GM23338 (cell line): Measurements from ENCODE around the gene FHIP1A. TPM values are rescaled to one million over a fixed set of nuclear protein-coding genes. Genes with fewer than 3 reads are reported as not detected.

Experiments used
- ATAC-seq: fragments of 200-7000 bp; cut with Tn5 transposase; 3 replicates; pipeline ENCODE4 v1.9.1; 2020
- DNase-seq: peaks from one replicate; pipeline ENCODE4 v3.0.0-alpha.2; 2015; ENCODE audit warnings: low spot score
- H2AFZ ChIP-seq: fragments of 200-600 bp; sonication (generic); 2 replicates; pipeline ENCODE4 v1.8.0; 2016; ENCODE audit warnings: antibody characterized with exemption, mild to moderate bottlenecking, moderate library complexity
- H3F3A ChIP-seq: fragments of 200-600 bp; sonication (generic); replicated peaks from 2 replicates; pipeline ENCODE4 v1.8.0; 2017; ENCODE audit warnings: antibody characterized with exemption, mixed run types, low read depth
- H3K27ac ChIP-seq: fragments of 200-600 bp; sonication (generic); 2 replicates; pipeline ENCODE4 v1.6.1; 2016; ENCODE audit warnings: low read depth
- H3K27me3 ChIP-seq: fragments of 200-600 bp; sonication (generic); 2 replicates; pipeline ENCODE4 v1.8.0; 2016; ENCODE audit warnings: mild to moderate bottlenecking, mixed run types, moderate library complexity; ENCODE audit not compliant: insufficient read depth
- H3K36me3 ChIP-seq: fragments of 200-600 bp; sonication (generic); 2 replicates; pipeline ENCODE4 v1.8.0; 2016; ENCODE audit warnings: mild to moderate bottlenecking; ENCODE audit not compliant: insufficient read depth
- H3K4me1 ChIP-seq: fragments of 200-600 bp; sonication (generic); 2 replicates; pipeline ENCODE4 v1.8.0; 2016; ENCODE audit warnings: mild to moderate bottlenecking, moderate library complexity; ENCODE audit not compliant: insufficient read depth
- H3K4me2 ChIP-seq: fragments of 200-600 bp; sonication (generic); 2 replicates; pipeline ENCODE4 v1.7.1; 2017; ENCODE audit warnings: mixed run types
- H3K4me3 ChIP-seq: fragments of 200-600 bp; sonication (generic); 2 replicates; pipeline ENCODE4 v1.6.1; 2016; ENCODE audit warnings: mixed run types
- H3K79me2 ChIP-seq: fragments of 200-600 bp; sonication (generic); replicated peaks from 2 replicates; pipeline ENCODE4 v1.8.0; 2017; ENCODE audit warnings: mild to moderate bottlenecking; ENCODE audit not compliant: insufficient read depth
- H3K9me2 ChIP-seq: fragments of 200-600 bp; sonication (generic); 2 replicates; pipeline ENCODE4 v1.8.0; 2017; ENCODE audit not compliant: insufficient read depth
- H4K20me1 ChIP-seq: fragments of 200-600 bp; sonication (generic); replicated peaks from 2 replicates; pipeline ENCODE4 v1.8.0; 2017; ENCODE audit warnings: mild to moderate bottlenecking; ENCODE audit not compliant: insufficient read depth
- H3K27ac Mint-ChIP-seq: 2 replicates; pipeline ENCODE4 v1.8.0; 2020; ENCODE audit warnings: inconsistent platforms, mild to moderate bottlenecking, moderate library complexity, mixed read lengths
- H3K27me3 Mint-ChIP-seq: 3 replicates; pipeline ENCODE4 v1.8.0; 2022; ENCODE audit warnings: low read depth, mild to moderate bottlenecking, moderate library complexity, mixed read lengths, inconsistent platforms; ENCODE audit not compliant: insufficient read depth, poor library complexity
- H3K36me3 Mint-ChIP-seq: 3 replicates; pipeline ENCODE4 v1.8.0; 2021; ENCODE audit warnings: low read depth, mild to moderate bottlenecking, inconsistent platforms, moderate library complexity, mixed read lengths
- H3K4me1 Mint-ChIP-seq: 3 replicates; pipeline ENCODE4 v1.8.0; 2020; ENCODE audit warnings: mild to moderate bottlenecking, inconsistent platforms, mixed read lengths
- H3K4me3 Mint-ChIP-seq: 3 replicates; pipeline ENCODE4 v1.8.0; 2021; ENCODE audit warnings: moderate library complexity, mild to moderate bottlenecking, inconsistent platforms, mixed read lengths
- H3K9me3 Mint-ChIP-seq: 3 replicates; pipeline ENCODE4 v1.8.0; 2020; ENCODE audit warnings: moderate library complexity, mild to moderate bottlenecking, inconsistent platforms, mixed read lengths
- CREB1 ChIP-seq: fragments of 250-450 bp; sonication (Bioruptor Pico); IDR thresholded peaks from 2 replicates; pipeline ENCODE4 v1.5.0; 2020; ENCODE audit warnings: low read depth, mild to moderate bottlenecking, moderate library complexity
- EZH2 ChIP-seq: fragments of 200-600 bp; sonication (generic); IDR thresholded peaks from one replicate; pipeline ENCODE4 v1.8.0; 2017; ENCODE audit warnings: antibody characterized with exemption, mild to moderate bottlenecking, low read depth; ENCODE audit not compliant: unreplicated experiment
- EZH2phosphoT487 ChIP-seq: fragments of 200-600 bp; sonication (generic); IDR thresholded peaks from one replicate; pipeline ENCODE4 v1.8.1; 2018; ENCODE audit warnings: antibody characterized with exemption; ENCODE audit not compliant: unreplicated experiment
- JUNB ChIP-seq: IDR thresholded peaks from one replicate; pipeline ENCODE4 v1.6.1; 2016; ENCODE audit warnings: antibody characterized with exemption; ENCODE audit not compliant: unreplicated experiment
- NANOG ChIP-seq: IDR thresholded peaks from 2 replicates; pipeline ENCODE4 v1.6.1; 2016; ENCODE audit warnings: antibody characterized with exemption, borderline replicate concordance
- POLR2AphosphoS5 ChIP-seq: IDR thresholded peaks from 2 replicates; pipeline ENCODE4 v1.6.1; 2016; ENCODE audit warnings: antibody characterized with exemption, low read depth
- STAT1 ChIP-seq: IDR thresholded peaks from one replicate; pipeline ENCODE4 v1.6.1; 2016; ENCODE audit warnings: antibody characterized with exemption; ENCODE audit not compliant: unreplicated experiment
- ZNF114 ChIP-seq: fragments of 250-450 bp; sonication (Bioruptor Pico); IDR thresholded peaks from 2 replicates; pipeline ENCODE4 v1.5.0; 2020; ENCODE audit warnings: mild to moderate bottlenecking, moderate library complexity
- ZNF331 ChIP-seq: fragments of 250-450 bp; sonication (Bioruptor Pico); IDR thresholded peaks from 2 replicates; pipeline ENCODE4 v1.5.0; 2020; ENCODE audit warnings: low read depth, mild to moderate bottlenecking, moderate library complexity
- polyA plus RNA-seq: library from polyadenylated mRNA; unstranded; fragments of >200 nt; fragmentation: Nextera tagmentation; extraction: Ambion mirVana; gene quantifications from 2 replicates; pipeline ENCODE4 v1.2.1, GENCODE V29; 2016
- total RNA-seq: library from RNA; depleted of rRNA; stranded (reverse); fragments of >200 nt; shearing (Covaris generic); gene quantifications from 2 replicates; pipeline ENCODE4 v1.2.3, GENCODE V29; 2014
- TF ChIP-seq, protein P1 (sequence below): fragments of 250-450 bp; sonication (Bioruptor Pico); IDR thresholded peaks from 2 replicates; pipeline ENCODE4 v1.5.0; 2020; ENCODE audit warnings: mild to moderate bottlenecking, moderate library complexity
- TF ChIP-seq, protein P2 (sequence below), 2 experiments: fragments of 200-600 bp in 1 of 2; sonication (generic) in 1 of 2; conservative IDR thresholded peaks; 2 replicates each; pipeline versions ENCODE4 v1.5.1 to v1.6.1; 2016 to 2017; ENCODE audit warnings: antibody characterized with exemption in 2 of 2, low read depth in 2 of 2, mild to moderate bottlenecking in 2 of 2, moderate library complexity in 1 of 2
- TF ChIP-seq, protein P3 (sequence below): IDR thresholded peaks from one replicate; pipeline ENCODE4 v1.6.1; 2018; ENCODE audit warnings: antibody characterized with exemption; ENCODE audit not compliant: unreplicated experiment
- TF ChIP-seq, protein P4 (sequence below): IDR thresholded peaks from 2 replicates; pipeline ENCODE4 v1.6.1; 2016; ENCODE audit warnings: antibody characterized with exemption

Gene FHIP1A
- total and polyA plus RNA-seq, 2 experiments from 2014 or later = 11.3 to 108 TPM

DNA sequence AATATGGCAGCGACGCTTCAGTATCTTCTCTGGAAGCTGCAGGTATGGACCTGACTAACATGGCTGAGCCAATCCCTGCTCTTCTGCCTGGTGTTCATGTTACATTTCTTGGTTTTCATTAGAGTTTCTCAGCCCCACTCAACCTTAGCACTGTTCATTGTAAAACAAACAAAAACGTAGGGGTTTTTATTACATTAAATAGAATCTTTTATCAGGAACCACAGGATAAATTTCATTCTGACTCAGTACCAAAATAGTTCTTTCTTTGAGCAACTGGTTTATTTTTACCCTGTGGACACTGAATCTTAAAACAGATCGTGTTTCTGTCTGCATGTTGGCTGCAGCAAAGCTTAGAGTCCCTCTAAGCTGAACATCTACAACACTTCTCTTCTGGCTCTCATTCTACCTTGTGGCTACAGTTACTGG lies 27.1 kb downstream of the FHIP1A start:
- TF ChIP-seq ZNF114 (CRISPR knock-in tag) = no peak
- no peak for TF ChIP-seq NANOG
- TF ChIP-seq, protein P1, sequence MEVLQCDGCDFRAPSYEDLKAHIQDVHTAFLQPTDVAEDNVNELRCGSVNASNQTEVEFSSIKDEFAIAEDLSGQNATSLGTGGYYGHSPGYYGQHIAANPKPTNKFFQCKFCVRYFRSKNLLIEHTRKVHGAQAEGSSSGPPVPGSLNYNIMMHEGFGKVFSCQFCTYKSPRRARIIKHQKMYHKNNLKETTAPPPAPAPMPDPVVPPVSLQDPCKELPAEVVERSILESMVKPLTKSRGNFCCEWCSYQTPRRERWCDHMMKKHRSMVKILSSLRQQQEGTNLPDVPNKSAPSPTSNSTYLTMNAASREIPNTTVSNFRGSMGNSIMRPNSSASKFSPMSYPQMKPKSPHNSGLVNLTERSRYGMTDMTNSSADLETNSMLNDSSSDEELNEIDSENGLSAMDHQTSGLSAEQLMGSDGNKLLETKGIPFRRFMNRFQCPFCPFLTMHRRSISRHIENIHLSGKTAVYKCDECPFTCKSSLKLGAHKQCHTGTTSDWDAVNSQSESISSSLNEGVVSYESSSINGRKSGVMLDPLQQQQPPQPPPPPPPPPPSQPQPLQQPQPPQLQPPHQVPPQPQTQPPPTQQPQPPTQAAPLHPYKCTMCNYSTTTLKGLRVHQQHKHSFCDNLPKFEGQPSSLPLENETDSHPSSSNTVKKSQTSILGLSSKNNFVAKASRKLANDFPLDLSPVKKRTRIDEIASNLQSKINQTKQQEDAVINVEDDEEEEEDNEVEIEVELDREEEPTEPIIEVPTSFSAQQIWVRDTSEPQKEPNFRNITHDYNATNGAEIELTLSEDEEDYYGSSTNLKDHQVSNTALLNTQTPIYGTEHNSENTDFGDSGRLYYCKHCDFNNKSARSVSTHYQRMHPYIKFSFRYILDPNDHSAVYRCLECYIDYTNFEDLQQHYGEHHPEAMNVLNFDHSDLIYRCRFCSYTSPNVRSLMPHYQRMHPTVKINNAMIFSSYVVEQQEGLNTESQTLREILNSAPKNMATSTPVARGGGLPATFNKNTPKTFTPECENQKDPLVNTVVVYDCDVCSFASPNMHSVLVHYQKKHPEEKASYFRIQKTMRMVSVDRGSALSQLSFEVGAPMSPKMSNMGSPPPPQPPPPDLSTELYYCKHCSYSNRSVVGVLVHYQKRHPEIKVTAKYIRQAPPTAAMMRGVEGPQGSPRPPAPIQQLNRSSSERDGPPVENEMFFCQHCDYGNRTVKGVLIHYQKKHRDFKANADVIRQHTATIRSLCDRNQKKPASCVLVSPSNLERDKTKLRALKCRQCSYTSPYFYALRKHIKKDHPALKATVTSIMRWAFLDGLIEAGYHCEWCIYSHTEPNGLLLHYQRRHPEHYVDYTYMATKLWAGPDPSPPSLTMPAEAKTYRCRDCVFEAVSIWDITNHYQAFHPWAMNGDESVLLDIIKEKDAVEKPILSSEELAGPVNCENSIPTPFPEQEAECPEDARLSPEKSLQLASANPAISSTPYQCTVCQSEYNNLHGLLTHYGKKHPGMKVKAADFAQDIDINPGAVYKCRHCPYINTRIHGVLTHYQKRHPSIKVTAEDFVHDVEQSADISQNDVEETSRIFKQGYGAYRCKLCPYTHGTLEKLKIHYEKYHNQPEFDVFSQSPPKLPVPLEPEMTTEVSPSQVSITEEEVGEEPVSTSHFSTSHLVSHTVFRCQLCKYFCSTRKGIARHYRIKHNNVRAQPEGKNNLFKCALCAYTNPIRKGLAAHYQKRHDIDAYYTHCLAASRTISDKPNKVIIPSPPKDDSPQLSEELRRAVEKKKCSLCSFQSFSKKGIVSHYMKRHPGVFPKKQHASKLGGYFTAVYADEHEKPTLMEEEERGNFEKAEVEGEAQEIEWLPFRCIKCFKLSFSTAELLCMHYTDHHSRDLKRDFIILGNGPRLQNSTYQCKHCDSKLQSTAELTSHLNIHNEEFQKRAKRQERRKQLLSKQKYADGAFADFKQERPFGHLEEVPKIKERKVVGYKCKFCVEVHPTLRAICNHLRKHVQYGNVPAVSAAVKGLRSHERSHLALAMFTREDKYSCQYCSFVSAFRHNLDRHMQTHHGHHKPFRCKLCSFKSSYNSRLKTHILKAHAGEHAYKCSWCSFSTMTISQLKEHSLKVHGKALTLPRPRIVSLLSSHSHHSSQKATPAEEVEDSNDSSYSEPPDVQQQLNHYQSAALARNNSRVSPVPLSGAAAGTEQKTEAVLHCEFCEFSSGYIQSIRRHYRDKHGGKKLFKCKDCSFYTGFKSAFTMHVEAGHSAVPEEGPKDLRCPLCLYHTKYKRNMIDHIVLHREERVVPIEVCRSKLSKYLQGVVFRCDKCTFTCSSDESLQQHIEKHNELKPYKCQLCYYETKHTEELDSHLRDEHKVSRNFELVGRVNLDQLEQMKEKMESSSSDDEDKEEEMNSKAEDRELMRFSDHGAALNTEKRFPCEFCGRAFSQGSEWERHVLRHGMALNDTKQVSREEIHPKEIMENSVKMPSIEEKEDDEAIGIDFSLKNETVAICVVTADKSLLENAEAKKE = no peak
- no peak for TF ChIP-seq JUNB
- TF ChIP-seq EZH2phosphoT487 = no peak
- TF ChIP-seq ZNF331 (CRISPR knock-in tag) = no peak
- TF ChIP-seq, protein P2, sequence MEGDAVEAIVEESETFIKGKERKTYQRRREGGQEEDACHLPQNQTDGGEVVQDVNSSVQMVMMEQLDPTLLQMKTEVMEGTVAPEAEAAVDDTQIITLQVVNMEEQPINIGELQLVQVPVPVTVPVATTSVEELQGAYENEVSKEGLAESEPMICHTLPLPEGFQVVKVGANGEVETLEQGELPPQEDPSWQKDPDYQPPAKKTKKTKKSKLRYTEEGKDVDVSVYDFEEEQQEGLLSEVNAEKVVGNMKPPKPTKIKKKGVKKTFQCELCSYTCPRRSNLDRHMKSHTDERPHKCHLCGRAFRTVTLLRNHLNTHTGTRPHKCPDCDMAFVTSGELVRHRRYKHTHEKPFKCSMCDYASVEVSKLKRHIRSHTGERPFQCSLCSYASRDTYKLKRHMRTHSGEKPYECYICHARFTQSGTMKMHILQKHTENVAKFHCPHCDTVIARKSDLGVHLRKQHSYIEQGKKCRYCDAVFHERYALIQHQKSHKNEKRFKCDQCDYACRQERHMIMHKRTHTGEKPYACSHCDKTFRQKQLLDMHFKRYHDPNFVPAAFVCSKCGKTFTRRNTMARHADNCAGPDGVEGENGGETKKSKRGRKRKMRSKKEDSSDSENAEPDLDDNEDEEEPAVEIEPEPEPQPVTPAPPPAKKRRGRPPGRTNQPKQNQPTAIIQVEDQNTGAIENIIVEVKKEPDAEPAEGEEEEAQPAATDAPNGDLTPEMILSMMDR (conservative IDR thresholded peaks at IDR 0.05; ENCODE audit: low read depth in 2 of 2) = no peak
- TF ChIP-seq STAT1 = no peak
- no peak for TF ChIP-seq EZH2
- TF ChIP-seq, protein P3, sequence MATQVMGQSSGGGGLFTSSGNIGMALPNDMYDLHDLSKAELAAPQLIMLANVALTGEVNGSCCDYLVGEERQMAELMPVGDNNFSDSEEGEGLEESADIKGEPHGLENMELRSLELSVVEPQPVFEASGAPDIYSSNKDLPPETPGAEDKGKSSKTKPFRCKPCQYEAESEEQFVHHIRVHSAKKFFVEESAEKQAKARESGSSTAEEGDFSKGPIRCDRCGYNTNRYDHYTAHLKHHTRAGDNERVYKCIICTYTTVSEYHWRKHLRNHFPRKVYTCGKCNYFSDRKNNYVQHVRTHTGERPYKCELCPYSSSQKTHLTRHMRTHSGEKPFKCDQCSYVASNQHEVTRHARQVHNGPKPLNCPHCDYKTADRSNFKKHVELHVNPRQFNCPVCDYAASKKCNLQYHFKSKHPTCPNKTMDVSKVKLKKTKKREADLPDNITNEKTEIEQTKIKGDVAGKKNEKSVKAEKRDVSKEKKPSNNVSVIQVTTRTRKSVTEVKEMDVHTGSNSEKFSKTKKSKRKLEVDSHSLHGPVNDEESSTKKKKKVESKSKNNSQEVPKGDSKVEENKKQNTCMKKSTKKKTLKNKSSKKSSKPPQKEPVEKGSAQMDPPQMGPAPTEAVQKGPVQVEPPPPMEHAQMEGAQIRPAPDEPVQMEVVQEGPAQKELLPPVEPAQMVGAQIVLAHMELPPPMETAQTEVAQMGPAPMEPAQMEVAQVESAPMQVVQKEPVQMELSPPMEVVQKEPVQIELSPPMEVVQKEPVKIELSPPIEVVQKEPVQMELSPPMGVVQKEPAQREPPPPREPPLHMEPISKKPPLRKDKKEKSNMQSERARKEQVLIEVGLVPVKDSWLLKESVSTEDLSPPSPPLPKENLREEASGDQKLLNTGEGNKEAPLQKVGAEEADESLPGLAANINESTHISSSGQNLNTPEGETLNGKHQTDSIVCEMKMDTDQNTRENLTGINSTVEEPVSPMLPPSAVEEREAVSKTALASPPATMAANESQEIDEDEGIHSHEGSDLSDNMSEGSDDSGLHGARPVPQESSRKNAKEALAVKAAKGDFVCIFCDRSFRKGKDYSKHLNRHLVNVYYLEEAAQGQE = no peak
- TF ChIP-seq, protein P4, sequence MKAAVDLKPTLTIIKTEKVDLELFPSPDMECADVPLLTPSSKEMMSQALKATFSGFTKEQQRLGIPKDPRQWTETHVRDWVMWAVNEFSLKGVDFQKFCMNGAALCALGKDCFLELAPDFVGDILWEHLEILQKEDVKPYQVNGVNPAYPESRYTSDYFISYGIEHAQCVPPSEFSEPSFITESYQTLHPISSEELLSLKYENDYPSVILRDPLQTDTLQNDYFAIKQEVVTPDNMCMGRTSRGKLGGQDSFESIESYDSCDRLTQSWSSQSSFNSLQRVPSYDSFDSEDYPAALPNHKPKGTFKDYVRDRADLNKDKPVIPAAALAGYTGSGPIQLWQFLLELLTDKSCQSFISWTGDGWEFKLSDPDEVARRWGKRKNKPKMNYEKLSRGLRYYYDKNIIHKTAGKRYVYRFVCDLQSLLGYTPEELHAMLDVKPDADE = no peak
- no peak for TF ChIP-seq CREB1 (CRISPR knock-in tag)
- TF ChIP-seq POLR2AphosphoS5 = no peak
- peaks cover 98% of the 10 kb centered on the region for H3K79me2 ChIP-seq
- H3K36me3 ChIP-seq = no peaks in the 10 kb centered on the region
- H3K9me2 ChIP-seq = no peaks in the 10 kb centered on the region
- no peaks in the 10 kb centered on the region for H3K36me3 Mint-ChIP-seq
- no peak overlapping the region for H2AFZ ChIP-seq
- peaks cover 30% of the 10 kb centered on the region for H3K4me1 Mint-ChIP-seq
- 0 out of 2 replicates have a peak overlapping the region, but pooled peaks have one; percentile 16 for H3K27ac ChIP-seq
- peaks cover 25% of the 10 kb centered on the region for H3K4me1 ChIP-seq
- no peak overlapping the region for H3K27ac Mint-ChIP-seq
- no peaks in the 10 kb centered on the region for H3K9me3 Mint-ChIP-seq
- no peaks in the 10 kb centered on the region for H3F3A ChIP-seq
- H3K4me3 Mint-ChIP-seq = no peak overlapping the region
- 0 out of 2 replicates have a peak overlapping the region, but pooled peaks have one; percentile 16 for H3K4me2 ChIP-seq
- H3K27me3 ChIP-seq = no peaks in the 10 kb centered on the region
- peaks cover 6% of the 10 kb centered on the region; the same call in 1 of the 2 replicates for H4K20me1 ChIP-seq
- no peak overlapping the region for H3K4me3 ChIP-seq
- DNase-seq = no peak
- ATAC-seq = no peak
- H3K27me3 Mint-ChIP-seq = peaks cover 5% of the 10 kb centered on the region
